ENCODE measurements around the gene MRPL53.
"Not testable (repeated sequence)": the region's sequence is repeated elsewhere in the genome, so short reads cannot be mapped to it uniquely, and the experiment has no call there.

The MRPL53 gene

GRCh38 chr2:74472945-74473258 lies 422 bp upstream of the MRPL53 start:
- H3K4me1 Mint-ChIP-seq, result peaks cover 27% of the 10 kb centered on the region
- no peaks in the 10 kb centered on the region for H3K9me3 Mint-ChIP-seq
- no peaks in the 10 kb centered on the region for H3K27me3 Mint-ChIP-seq
- DNase-seq (no peak), ATAC-seq (no peak)
- H3K4me3 Mint-ChIP-seq, result peak overlapping the region; percentile 98
- peak overlapping the region; percentile 97 for H3K27ac Mint-ChIP-seq
- peaks cover 15% of the 10 kb centered on the region for H3K36me3 Mint-ChIP-seq (ENCODE audit: low read depth)

GRCh38 chr2:74471332-74472065 lies 981 bp downstream of the MRPL53 start:
- Mint-ChIP-seq H3K9me3 (no peaks in the 10 kb centered on the region), H3K27ac (peak overlapping the region; percentile 97), H3K27me3 (no peaks in the 10 kb centered on the region), H3K4me1 (peaks cover 27% of the 10 kb centered on the region), H3K36me3 (ENCODE audit: low read depth) (peaks cover 11% of the 10 kb centered on the region), H3K4me3 (peak overlapping the region; percentile 98)
- no peak for ATAC-seq
- no peak for DNase-seq

- peaks cover 11% of the 10 kb centered on the region for H3K36me3 Mint-ChIP-seq (ENCODE audit: low read depth)
- peak overlapping the region; percentile 68 for H3K27ac Mint-ChIP-seq
- not testable (repeated sequence) for DNase-seq, H3K9me3 Mint-ChIP-seq, ATAC-seq, H3K27me3 Mint-ChIP-seq
- H3K4me1 Mint-ChIP-seq, result peaks cover 31% of the 10 kb centered on the region
- H3K4me3 Mint-ChIP-seq, result peak overlapping the region; percentile 61
Observed at GRCh38 chr2:74470742-74471141, 1.7 kb downstream of the MRPL53 start.

GRCh38 chr2:74464406-74464805 lies 8.1 kb downstream of the MRPL53 start:
- Mint-ChIP-seq H3K36me3 (ENCODE audit: low read depth) (peaks cover 9% of the 10 kb centered on the region), H3K9me3 (no peaks in the 10 kb centered on the region), H3K27ac (peak overlapping the region; percentile 78), H3K4me3 (peak overlapping the region; percentile 99), H3K4me1 (peaks cover 28% of the 10 kb centered on the region), H3K27me3 (no peaks in the 10 kb centered on the region)
- DNase-seq, result no peak
- no peak for ATAC-seq

DNA sequence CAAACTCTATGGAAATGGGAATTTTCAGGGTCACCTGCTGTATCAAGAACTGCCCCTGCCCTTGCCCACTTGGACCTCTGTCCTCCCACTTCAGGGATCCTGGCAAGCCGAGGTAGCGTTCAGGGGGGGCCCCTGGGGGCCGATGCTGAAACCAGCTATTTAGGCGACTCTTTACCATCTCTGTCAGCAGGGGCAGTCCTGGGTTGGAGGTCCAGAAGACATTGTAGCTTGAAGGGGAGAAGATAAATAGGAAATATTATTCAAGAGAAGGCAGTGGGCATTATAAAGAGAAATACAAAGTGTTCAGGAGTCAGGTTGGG lies 9.7 kb downstream of the MRPL53 start:
- Mint-ChIP-seq H3K27ac (peak overlapping the region; percentile 62), H3K27me3 (peaks cover 2% of the 10 kb centered on the region), H3K4me3 (peak overlapping the region; percentile 99), H3K36me3 (ENCODE audit: low read depth) (peaks cover 12% of the 10 kb centered on the region), H3K9me3 (no peaks in the 10 kb centered on the region), H3K4me1 (peaks cover 44% of the 10 kb centered on the region)
- no peak for ATAC-seq
- no peak for DNase-seq

- H3K9me3 Mint-ChIP-seq, result no peaks in the 10 kb centered on the region
- H3K27me3 Mint-ChIP-seq, result peaks cover 2% of the 10 kb centered on the region
- H3K4me3 Mint-ChIP-seq, result no peak overlapping the region
- H3K4me1 Mint-ChIP-seq, result peaks cover 45% of the 10 kb centered on the region
- ATAC-seq, result no peak
- no peak for DNase-seq
- H3K36me3 Mint-ChIP-seq (ENCODE audit: low read depth), result peaks cover 13% of the 10 kb centered on the region
- peak overlapping the region; percentile 62 for H3K27ac Mint-ChIP-seq
Observed at GRCh38 chr2:74462054-74462785, 10.3 kb downstream of the MRPL53 start.

DNA sequence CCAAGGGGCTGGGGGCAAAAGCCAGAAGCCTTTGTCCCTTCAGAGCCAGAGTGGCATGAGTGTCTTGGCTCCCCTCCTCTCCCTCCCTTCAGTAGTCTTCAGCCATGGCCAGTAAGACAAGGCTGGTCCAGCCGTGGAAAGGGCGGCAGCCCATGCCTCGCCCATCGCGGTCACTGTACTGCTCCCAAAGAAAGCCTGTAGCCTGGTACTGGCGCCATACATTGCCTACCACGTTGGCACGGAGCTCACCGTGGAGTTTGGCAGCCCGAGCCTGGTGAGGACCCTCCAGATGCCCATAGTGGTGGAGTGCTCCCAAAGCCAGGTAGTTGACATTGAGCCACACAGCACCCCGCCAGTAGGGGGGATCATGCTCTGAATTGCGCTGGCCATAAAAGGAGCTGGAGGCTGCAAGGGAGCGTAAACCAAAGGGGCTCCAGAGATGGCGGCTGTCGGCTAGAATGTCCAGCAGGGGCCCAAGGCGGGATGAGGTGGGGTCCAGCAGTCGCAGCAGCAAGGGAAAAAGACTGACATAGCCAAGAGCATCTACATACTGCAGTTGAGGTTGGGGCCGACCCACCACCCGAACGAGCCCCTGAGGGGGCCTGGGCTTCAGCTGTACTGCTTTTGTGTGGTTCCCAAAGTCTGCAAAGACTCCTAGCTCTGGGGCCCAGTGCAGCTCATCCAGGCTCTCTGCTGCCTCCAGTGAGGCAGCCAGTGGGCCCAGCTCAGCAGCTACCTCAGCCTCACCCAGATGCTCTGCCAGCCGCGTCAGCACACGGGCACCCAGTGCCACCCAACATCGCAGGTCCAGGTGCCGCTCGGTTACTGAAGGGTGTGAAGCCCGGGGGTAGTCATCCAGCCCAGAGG lies 11.1 kb downstream of the MRPL53 start:
- DNase-seq (no peak), ATAC-seq (no peak)
- Mint-ChIP-seq H3K36me3 (ENCODE audit: low read depth) (peaks cover 20% of the 10 kb centered on the region), H3K27me3 (peaks cover 2% of the 10 kb centered on the region), H3K4me3 (no peak overlapping the region), H3K27ac (no peak overlapping the region), H3K9me3 (no peaks in the 10 kb centered on the region), H3K4me1 (peaks cover 53% of the 10 kb centered on the region)

GRCh38 chr2:74460187-74460586 lies 12.3 kb downstream of the MRPL53 start:
- H3K27ac Mint-ChIP-seq, H3K27me3 Mint-ChIP-seq, DNase-seq, H3K9me3 Mint-ChIP-seq, ATAC-seq: not testable (repeated sequence)
- peaks cover 23% of the 10 kb centered on the region for H3K36me3 Mint-ChIP-seq (ENCODE audit: low read depth)
- H3K4me3 Mint-ChIP-seq, result peak overlapping the region; percentile 98
- peaks cover 60% of the 10 kb centered on the region for H3K4me1 Mint-ChIP-seq

GRCh38 chr2:74459503-74460118 lies 12.9 kb downstream of the MRPL53 start:
- not testable (repeated sequence) for H3K27me3 Mint-ChIP-seq, ATAC-seq, H3K9me3 Mint-ChIP-seq, DNase-seq
- peaks cover 25% of the 10 kb centered on the region for H3K36me3 Mint-ChIP-seq (ENCODE audit: low read depth)
- H3K4me1 Mint-ChIP-seq, result peaks cover 65% of the 10 kb centered on the region
- peak overlapping the region; percentile 63 for H3K27ac Mint-ChIP-seq
- H3K4me3 Mint-ChIP-seq, result peak overlapping the region; percentile 98

DNA sequence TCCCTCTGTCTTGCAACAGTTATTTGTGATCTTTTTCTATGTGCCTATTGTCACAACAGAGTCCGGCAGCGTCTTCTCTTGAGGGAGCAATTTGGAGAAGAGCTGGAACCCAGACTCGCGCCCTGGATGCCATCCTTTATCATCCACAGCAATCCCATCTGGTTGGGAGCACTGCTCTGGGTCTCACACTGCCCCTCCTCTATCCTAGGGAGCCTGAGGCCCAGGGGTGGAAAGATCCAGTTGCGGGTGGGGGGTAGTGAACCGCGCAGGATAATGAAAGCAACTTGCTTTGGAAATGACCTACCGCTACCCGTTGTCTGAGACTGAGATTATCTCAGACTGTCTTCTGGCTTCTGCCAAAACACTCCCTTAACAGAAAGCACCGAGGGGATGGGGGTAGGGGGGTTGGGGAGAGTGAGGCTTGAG lies 13.5 kb downstream of the MRPL53 start:
- H3K27me3 Mint-ChIP-seq, result peaks cover 2% of the 10 kb centered on the region
- peak overlapping the region; percentile 97 for H3K27ac Mint-ChIP-seq
- ATAC-seq, result no peak
- H3K4me1 Mint-ChIP-seq, result peaks cover 67% of the 10 kb centered on the region
- H3K9me3 Mint-ChIP-seq, result no peaks in the 10 kb centered on the region
- no peak for DNase-seq
- H3K4me3 Mint-ChIP-seq, result peak overlapping the region; percentile 98
- peaks cover 22% of the 10 kb centered on the region for H3K36me3 Mint-ChIP-seq (ENCODE audit: low read depth)

DNA sequence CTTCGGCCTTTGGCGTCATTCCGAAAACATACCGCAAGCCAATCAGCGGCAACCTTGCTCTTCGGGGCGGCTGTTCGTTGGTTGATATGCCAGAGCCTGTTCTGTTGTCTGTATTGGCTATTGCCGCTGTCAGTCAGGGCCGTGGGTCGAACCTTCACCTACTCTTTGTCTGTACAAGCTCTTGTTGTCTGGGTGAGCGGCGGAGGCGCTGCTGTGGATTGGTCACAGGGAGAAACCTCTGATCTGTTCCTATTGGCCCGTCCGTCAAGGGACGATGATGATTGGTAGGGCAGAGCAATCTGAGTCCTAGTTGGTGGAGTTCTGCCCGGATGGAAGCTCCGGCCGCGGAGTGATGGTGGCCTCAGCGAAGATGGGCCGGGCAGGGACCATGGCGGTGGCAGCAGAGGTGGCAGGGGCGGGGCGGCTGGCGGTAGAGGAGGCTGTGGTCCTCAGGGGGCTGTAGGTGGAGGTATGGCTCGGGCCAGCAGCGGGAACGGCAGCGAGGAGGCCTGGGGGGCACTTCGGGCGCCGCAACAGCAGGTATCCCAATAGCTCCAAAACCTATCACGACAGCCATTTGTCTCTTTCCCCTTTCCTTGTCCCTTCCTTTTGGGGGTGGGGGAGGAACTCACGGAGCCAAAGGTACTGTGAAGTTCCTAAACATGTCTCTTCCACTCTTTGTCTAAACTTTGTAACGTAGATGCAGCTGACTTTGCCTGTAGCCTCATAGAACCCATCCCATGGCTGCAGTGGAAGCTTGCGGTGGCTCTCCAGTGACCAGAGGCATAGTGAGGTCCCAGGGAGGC lies 14.1 kb downstream of the MRPL53 start, which contains the start of gene WBP1:
TSS of gene WBP1 (plus strand) at position 307 of the 806 bp plus-strand sequence. CDS start at position 472, 165 bp downstream.
- peaks cover 21% of the 10 kb centered on the region for H3K36me3 Mint-ChIP-seq (ENCODE audit: low read depth)
- peak within 1 kb of the TSS; percentile 97 for H3K27ac Mint-ChIP-seq

DNA sequence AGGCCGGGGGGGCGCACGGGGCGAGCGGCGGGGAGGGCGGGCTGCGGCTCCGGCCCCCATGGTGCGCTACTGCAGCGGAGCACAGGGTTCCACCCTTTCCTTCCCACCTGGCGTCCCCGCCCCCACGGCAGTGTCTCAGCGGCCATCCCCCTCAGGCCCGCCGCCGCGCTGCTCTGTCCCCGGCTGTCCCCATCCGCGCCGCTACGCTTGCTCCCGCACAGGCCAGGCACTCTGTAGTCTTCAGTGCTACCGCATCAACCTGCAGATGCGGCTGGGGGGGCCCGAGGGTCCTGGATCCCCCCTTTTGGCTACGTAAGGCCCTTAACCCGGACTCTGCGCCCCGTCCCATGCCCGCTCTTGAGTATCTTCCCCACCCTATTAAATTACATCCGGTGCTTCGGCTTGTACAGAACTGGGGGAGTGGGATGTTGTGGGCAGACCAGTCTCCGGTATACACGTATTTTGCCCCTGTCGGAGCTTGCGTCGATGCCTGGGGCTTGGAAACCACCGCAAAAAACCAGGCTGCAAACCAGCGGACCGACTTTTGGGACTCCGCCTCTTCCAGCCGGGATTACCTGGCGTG lies 14.8 kb downstream of the MRPL53 start:
- H3K36me3 Mint-ChIP-seq (ENCODE audit: low read depth), result peaks cover 20% of the 10 kb centered on the region
- no peaks in the 10 kb centered on the region for H3K9me3 Mint-ChIP-seq
- H3K4me1 Mint-ChIP-seq, result peaks cover 61% of the 10 kb centered on the region
- H3K4me3 Mint-ChIP-seq, result peak overlapping the region; percentile 98
- H3K27me3 Mint-ChIP-seq, result peaks cover 2% of the 10 kb centered on the region
- DNase-seq (peak; percentile 87), ATAC-seq (peak; percentile 41)
- H3K27ac Mint-ChIP-seq, result peak overlapping the region; percentile 97

More for the DNA sequence above, 14.1 kb downstream of the MRPL53 start, which contains the start of gene WBP1:
- no peaks in the 10 kb centered on the region for H3K9me3 Mint-ChIP-seq
- peak within 1 kb of the TSS; percentile 98 for H3K4me3 Mint-ChIP-seq
- DNase-seq (peak; percentile 98), ATAC-seq (peak; percentile 89)
- H3K27me3 Mint-ChIP-seq, result peaks cover 2% of the 10 kb centered on the region
- H3K4me1 Mint-ChIP-seq, result peaks cover 62% of the 10 kb centered on the region

DNA sequence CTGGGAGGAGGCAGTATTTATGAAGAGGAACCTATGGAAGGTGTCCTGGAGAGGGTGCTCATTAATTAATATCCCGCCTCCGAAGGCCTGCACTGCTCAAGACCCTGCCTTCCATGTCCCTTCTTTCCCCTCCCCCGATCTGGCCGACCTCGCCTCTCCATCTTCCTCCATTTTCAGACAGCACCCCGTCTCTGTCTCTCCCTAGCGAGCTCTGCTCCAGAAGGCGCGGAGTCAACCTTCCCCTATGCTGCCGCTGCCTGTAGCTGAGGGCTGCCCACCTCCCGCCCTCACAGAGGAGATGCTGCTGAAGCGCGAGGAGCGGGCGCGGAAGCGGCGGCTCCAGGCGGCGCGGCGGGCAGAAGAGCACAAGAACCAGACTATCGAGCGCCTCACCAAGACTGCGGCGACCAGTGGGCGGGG lies 15.3 kb downstream of the MRPL53 start:
- peak overlapping the region; percentile 98 for H3K4me3 Mint-ChIP-seq
- H3K9me3 Mint-ChIP-seq, result no peaks in the 10 kb centered on the region
- H3K27ac Mint-ChIP-seq, result peak overlapping the region; percentile 97
- H3K27me3 Mint-ChIP-seq, result peaks cover 2% of the 10 kb centered on the region
- DNase-seq (no peak), ATAC-seq (no peak)
- H3K4me1 Mint-ChIP-seq, result peaks cover 65% of the 10 kb centered on the region
- peaks cover 17% of the 10 kb centered on the region for H3K36me3 Mint-ChIP-seq (ENCODE audit: low read depth)
